GM19468 (cell line): ENCODE results near the gene VENTX.
"Not testable (repeated sequence)": the region's sequence is repeated elsewhere in the genome, so short reads cannot be mapped to it uniquely, and the experiment has no call there.

Experiments used
- ATAC-seq: cut with Tn5 transposase; IDR thresholded peaks from one replicate; pipeline ENCODE4 v1.9.1; 2021; ENCODE audit warnings: mild to moderate bottlenecking, moderate library complexity, moderate number of reproducible peaks; ENCODE audit not compliant: unreplicated experiment; ENCODE audit errors: extremely low read depth

The VENTX gene

DNA sequence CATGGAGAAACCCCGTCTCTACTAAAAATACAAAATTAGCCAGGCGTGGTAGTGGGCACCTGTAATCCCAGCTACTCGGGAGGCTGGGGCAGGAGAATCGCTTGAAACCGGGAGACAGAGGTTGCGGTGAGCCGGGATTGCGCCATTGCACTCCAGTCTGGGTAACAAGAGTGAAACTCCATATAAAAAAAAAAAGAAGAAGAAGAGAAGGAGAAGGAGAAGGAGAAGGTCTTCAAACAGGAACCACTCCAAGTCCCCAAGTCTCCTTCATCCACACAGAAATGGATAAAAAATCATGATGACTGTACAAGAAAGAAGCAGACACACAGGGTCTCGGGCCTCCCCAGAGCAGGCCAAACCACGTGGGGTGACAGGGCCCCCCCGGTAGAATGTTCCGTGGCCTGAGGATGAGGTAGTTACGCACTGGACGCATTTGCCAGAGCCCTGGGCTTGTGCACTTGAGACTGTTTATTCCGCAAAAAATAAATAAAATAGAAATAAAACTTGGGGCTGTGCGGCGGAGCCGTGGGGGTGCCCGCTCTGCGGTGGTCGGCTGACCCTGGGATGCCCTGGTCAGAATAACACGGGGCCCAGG is 15.8 kb downstream of the VENTX start:
- ATAC-seq: no peak

DNA sequence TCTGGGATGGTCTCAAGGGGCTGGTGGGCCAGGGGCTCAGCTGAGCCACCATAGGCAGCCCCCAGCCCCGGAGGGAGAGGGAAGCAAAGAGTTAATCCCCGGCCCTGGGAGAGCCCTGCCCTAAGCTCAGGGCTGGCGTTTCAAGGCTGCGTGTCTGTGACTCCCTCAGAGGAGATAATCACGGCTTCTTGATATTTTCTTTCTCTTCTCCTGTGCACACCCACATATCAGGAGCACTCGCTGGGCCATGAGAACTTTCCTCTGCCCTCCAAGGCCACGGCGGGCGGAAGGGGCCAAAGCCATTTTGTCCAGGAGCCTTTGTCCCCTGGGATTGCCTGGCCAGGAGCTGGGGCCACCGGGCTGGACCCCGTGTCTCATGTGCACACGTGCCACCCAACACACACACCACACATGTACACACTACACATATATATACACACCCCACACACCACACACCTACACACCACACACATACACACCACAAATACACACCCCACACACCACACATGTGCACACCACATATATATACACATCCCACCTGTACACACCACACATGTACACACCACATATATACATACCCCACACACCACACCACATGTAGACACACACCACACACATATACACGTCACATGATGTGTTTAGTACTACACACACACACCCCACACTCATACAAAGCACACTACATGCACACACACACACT is 16.9 kb downstream of the VENTX start:
- no peak for ATAC-seq

DNA sequence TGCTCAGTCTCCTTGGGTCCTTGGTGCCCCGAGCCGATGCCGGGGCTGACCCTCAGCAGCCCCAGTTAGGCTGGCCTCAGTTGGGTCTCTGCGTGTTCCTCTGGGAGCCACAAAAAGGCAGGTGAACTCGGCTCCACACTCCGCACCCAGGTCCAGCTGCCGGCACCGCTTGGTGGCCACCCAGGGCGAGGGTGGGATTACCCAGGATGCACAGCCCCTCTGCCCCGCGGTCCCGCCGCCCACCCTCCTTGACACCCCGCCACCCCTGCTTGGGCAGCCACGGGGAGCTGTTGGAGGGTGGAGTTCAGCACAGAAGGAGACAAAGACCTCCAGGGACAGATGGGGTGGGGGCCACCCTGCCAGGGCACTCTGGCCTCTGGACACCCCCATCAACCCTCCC is 17.7 kb downstream of the VENTX start:
- ATAC-seq: no peak

DNA sequence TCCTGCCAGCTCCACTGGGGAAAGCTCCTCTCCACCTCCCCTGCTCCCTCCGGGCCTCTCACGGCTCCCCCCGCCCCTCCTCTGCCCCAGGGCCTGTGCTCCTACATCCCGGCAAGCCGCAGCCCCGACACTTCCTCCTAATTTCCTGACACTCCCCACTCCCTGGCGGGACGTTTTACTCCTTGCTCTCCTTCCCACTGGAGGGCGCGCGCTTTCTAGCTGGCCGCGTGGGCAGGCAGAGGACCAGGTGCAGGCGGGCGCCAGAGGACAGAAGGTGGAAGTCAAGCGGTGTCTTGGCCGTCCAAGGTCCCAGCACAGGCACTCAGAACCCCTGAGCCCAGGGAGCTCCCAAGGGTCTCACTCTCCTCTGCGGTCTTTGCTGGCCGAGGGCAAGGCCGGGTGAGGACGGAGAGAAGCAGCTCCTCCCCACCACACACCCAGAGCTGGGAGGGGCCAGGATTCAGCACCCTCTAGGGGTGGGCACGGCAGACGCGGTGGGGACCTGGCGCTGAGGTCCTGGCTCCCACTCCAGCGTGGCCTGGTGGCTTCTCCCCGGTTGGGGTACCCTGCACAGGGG is 19.9 kb downstream of the VENTX start:
- ATAC-seq: no peak

DNA sequence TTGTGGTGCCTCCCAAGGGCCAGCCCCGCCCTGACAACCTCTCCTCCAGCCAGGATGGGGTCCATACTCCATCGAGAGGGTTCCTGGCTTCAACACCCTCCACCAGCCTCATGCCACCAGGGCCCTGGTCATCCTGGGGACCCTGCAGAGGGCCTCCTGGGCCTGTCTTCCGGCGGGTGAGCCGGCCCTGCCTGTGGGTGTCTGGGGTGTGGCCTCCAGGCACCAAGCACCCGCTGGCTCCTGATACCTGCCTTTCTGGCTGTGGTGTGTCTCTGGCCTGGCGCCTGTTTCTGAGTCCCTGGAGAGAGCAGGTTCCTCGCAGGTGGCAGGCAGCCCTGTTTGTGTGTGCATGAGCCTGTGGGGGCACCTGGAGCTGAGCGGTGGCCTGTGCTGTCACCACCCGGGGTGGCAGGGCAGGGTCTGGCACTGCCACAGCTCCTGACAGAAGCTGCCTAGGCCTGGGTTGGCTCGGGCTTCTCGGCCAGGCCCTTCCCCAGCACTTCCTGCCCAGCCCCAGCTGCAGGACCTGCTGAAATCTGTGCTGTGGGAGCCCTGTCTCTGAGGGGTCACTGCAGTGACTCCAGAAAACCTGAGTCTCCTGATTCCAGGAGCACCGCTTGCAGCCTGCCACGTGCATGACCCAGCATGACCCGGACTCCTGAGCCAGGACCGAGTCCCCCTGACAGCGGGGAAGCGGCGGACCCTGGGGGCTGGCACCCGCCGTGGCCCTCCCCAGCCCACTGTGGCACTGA is 20.6 kb downstream of the VENTX start:
- ATAC-seq: no peak

DNA sequence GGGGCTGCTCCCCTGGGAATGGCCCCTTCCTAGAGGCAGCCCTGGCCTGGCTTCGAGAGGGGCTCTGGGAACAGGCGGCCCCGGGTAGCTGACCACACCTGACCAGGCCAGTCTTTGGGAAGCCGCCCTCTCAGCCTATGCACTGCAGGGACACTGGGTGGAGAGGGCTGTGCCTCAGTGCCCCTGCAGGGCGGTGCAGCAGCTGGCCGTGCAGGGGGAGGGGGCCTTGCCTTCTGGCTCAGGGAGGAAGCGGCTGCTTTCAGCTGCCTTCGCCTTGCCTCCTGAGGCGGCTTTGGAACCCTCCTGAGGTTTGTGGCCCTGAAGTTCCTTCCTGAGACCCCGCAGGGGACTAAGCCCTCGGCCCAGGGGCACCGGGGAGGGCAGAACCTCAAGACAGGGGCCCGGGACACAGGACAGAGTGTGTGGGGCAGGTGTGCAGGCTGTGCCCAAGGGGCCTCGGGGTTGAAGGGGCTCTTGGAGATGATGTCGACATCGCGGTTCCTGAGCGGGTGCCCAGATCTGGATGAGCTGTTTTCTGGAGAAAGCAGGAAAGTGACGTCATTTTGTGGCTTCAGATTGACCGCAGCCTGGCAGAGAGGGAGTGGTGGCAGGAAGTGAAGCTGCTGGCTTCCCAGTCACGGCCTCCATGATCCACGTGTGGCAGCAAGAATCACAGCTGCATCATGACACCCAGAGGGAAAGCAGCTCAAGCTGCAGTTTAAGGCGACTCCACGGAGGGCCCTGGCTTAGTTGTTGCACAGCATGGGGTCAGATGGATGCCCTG is 21.4 kb downstream of the VENTX start:
- ATAC-seq: no peak

DNA sequence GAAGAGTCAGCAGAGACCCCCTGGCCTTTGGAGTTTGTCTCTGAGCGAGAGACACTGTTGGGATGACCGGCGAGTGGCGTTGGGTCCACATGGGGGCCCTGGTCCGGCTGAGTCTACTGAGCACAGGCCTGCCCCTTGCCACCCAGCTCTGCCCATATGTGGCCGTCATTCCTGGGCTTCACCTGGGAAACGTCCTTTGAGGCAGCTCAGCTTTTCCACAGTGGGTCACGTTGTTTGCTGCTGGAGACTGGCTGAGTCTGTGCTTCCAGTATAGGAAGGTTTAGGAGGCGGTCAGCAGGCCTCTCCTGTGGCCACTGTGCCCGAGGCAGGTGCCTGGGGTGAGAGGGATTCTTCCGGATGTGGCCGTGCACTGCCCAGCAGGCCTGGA is 21.9 kb downstream of the VENTX start:
- ATAC-seq: no peak

DNA sequence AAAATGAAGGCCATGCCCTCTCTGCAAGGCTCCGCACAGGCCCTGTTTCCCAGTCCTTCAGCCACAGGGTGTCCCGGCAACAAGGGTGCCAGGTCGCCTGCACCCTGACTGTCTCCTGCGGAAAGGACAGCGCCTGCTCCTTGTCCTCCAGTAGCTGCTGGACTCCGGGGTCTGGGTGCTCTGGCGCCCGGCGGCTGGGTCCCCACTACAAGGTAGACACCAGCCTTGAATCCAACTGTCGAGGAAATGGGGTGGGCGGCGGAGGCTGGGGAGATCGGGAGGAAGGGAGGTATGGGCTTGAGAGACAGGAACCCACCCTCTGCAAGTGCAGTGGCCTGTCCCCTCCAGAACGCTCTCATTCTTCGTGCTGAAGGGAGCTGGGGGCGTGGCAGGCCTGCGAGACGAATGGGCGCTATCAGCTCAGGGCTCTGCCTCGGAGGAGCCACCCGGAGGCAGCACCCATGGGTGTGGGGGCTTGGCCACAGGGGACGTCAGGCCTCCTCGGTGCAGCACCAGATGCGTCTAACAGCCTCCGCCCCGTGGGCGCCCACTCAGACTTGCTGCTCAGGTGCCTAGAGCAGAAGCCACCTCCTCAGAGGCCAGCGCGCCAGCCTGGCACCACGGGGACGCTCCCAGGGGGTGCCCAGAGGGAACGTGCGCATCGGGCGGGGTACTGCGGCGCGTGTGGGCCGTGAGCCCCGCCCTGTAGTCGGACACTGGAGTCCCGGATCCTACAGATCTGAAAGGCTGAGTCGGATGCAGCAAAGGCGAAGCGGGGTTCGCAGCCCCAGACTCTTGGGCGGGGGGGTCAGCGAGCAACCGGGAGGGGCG is 23.5 kb downstream of the VENTX start:
- ATAC-seq: peak; percentile 27

DNA sequence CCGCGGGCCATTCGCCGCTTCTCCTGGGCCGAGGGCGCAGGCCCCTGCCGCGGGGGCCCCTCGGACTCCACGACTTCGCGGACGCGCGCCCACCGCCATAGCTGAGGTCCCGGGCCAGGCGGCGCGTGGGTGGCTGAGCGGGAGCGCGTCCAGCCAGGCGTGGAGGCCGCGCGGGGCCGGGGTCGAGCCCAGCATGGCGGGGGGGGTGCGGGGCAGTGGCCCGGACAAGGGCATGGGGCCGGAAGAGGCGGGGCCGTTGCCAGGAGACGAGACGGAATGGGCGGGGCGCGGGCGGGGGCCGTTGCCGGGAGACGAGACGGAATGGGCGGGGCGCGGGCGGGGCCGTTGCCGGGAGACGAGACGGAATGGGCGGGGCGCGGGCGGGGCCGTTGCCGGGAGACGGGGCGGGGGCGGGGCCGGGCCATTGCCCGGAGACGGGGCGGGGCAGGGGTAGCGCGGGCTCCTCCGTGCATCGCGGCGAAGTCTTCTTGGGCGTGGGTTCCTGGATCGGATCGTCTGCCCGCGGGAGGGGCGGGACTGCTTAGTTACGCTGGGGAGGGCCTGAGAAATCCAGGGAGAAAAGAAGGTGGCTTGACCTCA is 24.2 kb downstream of the VENTX start:
- peak; percentile 17 for ATAC-seq

DNA sequence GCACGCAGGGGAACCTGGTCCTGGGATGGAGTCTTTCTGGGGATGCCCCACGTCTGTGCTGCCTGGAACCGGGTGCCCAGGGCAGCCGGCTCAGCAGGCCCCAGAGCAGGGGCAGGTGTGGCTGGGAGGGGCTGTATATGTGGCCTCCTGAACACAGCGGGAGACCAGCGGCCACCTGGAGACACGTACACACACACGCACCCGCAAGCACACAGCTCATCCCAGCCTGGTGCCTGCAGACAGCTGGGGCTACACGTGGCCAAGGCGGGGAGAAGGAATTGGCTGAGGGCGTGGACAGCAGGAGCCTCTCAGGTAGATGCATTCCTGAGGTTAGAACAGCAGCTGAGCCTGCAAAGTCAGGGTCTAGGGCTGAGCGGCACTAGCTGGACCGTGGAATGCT is 25.0 kb downstream of the VENTX start:
- no peak for ATAC-seq

DNA sequence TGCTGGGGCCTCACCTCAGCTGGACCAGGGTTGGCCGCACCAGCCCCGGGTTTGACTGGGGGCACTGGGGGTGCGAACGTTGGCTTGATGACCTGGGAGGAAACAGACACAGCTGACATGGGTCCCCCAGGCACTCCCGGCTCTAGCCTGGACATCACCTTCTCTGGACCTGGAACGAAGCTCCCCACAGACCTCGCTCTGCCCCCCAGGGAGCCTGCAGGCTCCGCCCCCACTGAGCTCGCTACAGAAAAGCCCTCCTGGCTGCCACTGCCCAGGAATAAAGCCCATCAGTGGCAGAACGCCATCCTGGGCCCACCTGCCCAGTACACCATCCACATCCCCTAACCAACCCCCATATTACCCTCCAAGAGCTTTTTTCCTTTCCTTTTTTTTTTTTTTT is 26.0 kb downstream of the VENTX start:
- no peak for ATAC-seq

DNA sequence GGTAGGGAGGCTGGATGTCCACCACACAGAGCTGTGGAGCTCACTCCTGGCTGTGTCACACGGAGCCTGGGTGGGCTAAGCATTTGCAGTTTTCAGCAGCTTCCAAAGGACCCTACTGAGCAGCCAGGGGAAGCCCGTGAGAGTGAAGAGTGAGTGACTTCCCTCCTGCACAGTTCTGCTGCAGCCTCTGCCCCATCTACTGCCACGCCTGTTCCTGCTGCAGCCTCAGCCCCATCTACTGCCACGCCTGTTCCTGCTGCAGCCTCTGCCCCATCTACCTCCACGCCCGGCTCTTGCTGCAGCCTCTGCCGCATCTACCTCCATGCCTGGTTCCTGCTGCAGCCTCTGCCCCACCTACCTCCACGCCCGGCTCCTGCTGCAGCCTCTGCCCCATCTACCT is 26.8 kb downstream of the VENTX start:
- no peak for ATAC-seq

DNA sequence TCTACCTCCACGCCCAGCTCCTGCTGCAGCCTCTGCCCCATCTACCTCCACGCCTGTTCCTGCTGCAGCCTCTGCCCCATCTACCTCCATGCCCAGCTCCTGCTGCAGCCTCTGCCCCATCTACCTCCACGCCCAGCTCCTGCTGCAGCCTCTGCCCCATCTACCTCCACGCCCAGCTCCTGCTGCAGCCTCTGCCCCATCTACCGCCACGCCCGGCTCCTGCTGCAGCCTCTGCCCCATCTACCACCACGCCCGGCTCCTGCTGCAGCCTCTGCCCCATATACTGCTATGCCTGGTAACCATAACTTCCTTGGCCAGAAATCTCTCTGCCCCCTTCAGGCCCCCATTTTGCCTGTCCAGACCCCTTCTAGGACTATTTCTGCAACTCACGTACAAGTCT is 27.4 kb downstream of the VENTX start:
- ATAC-seq: not testable (repeated sequence)

DNA sequence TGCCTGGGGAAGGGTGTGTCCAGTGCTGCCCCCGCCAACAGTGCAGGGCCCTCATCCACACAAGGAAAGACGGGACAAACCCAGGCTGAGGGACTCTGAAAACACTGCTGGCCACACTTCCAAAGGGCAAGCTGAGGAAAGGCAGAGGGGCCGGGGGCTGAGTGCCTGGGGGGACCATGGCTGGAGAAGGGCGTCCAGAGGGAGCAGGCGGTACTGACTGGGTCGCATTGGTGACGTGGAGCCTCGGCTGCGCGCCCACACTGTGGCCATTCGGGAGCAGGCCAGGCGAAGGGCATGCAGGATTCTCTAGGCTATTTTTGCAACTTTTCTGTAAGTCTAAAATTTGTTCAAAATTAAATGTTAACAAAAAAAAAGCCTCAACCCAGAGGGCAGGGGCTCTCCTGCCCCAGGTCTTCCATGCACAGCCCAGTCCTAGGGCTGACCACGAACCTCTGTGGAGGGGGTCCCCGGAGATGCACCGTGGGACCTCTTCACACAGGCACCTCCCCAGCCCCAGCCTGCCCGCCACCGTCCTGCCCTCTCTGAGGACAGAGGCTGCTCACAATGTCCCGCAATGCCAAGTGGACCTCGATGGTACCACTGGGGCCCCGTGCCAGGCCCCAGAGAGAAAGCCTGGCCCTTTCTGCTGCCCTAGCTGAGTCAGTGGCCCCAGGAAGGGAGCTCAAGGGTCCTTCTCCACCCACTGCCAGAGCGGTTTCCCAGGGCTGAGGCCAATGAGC is 28.6 kb downstream of the VENTX start:
- ATAC-seq: no peak

DNA sequence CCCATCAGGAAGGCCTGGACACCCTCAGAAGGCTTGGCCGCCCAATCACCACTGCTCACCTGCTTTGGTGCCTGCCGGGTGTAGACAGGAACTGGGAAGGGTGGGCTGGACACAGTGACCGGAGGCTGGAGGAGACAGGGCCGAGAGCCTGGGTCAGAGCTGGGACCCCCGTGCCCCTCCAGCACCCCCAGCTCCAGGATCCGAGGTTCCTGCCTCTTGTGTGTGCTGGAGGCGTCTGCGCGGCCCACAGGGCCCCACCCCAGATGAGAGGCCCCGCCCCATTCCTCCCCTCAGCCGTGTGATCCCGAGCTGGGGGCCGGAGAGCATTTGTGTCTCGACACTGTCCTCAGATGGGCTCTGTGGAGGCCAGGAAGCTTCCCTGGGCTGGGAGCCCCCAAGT is 29.6 kb downstream of the VENTX start:
- ATAC-seq: no peak

DNA sequence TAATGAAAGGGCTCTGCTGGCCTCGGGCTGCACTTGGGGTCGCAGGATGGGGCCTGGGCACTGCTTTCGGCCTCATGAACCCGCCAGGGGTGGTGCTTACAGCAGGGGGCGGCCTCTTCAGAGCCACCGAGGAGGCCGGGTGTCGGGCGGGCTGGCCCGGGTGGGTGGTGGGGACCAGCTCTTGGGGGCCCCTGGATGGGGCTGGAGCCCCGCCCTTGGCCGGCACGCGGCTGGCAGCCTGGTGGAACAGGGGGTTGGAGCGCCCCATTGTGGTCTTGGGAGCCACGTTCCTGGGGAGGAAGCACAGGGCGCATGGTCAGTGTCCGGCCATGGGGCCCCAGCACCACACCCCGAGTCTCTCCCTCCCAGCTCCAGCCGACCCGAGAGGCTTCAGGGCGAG is 30.2 kb downstream of the VENTX start:
- no peak for ATAC-seq

DNA sequence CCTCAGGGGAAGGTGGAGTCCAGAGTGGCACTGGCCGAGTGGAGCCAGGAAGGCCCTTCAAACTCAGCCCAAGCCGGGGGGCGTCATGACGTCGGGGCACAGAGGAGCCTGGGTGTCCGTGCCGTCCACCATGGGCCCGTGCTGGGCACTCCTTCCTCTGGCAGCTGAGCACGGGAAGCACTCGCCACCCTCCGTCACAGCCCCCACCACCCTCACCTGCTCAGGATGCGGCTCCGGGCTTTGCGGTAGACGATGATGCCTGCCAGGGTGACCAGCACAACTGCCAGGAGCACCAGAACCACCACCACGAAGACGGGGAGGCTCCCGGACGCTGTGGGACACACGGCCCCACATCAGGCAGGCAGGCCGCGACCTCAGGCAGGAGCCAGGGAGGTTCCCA is 30.9 kb downstream of the VENTX start:
- no peak for ATAC-seq

DNA sequence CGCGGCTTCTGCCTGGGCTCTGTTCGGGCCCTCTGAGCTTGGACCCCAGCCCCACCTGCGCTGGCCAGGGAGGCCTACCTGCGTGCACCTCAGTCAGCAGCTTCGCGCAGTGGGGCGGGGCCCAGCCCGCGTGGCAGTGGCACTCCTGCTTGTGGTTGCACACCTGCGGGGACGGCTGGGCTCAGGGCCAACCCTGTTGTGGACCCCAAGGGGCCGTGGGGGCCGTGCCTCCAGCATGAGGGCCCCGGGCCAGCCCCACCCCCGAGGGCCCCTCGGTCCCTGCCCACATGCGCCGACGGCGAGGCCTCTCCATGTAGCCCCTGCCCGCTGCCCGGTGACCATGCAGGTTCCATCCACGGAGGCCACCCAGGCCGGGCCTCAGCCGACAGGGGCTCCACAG is 31.7 kb downstream of the VENTX start:
- ATAC-seq: no peak

DNA sequence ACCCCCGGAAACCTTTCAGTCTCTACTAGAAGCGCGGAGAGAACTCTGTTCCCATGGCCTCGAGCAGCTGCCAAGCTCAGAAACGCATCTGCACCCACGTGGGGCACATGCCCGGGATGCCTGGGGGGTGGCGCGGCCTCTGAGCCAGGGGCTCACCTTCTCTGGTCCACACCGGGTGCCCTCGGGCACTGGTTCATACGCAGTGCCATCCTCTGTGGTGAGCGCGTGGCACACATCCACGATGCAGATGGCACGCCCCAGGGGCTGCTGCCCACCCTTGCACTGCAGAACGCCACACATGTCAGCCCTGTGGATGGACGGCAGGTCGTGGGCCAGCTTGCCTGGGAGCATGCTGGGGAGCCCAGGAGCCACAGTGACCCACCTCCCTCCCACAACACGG is 32.5 kb downstream of the VENTX start:
- ATAC-seq: no peak
